GM19043 (cell line): ENCODE measurements around the gene MXD3.
A peak's percentile ranks its signal among the peaks of the same experiment; 100 is the strongest.
"Not testable (repeated sequence)": the region's sequence is repeated elsewhere in the genome, so short reads cannot be mapped to it uniquely, and the experiment has no call there.

Experiments
- ATAC-seq: cut with Tn5 transposase; IDR thresholded peaks from one replicate; pipeline ENCODE4 v1.9.1; 2021; ENCODE audit warnings: low read depth; ENCODE audit not compliant: unreplicated experiment

Gene MXD3, protein sequence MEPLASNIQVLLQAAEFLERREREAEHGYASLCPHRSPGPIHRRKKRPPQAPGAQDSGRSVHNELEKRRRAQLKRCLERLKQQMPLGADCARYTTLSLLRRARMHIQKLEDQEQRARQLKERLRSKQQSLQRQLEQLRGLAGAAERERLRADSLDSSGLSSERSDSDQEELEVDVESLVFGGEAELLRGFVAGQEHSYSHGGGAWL

DNA sequence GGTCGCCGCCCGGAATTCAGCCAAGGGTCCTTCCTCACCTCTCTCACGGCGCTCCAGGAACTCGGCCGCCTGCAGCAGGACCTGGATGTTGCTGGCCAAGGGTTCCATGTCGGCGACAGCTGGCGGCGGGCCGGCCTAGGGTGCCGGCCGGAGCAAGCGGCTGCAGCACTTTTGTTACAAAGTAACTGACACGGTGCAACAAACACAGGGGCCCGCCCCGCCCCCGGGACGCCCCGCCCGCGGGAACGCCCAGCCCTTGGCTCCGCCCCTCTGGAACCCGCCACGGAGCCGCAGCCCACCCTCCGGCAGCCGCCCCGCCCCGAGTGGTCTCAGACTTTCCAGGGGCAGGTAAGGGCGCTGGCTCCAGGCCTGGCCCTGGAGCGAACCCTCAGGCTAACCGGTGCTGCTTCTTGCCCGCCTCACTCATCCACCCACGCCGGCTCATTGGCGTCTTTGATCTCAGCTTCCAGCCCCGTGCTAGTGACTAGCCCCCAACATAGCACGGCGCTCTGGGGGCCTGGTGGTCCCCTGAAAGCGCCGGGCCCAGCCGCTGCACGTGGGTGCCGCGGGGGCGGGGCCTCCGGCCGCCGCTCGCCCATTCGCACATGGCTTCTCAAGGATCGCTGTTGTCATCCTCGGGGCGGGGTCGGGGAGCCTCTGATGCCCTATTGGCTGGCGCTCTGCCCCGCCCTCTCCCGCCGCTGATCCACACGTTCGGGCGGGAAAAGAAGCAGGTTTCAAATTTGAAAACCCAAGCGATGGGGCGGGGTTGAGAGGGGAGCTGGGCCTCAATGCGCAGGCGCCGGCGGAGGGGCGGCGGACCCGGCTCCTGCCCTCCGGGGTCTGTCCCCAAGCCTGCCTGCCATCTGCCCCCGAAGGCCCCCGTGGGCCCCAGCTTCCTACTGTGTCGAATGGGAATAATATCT, at the start of gene MXD3:
TSS of gene MXD3 (minus strand) at position 176 of the 926 bp plus-strand sequence. CDS start at position 108, 68 bp downstream.
- ATAC-seq = peak; percentile 68

DNA sequence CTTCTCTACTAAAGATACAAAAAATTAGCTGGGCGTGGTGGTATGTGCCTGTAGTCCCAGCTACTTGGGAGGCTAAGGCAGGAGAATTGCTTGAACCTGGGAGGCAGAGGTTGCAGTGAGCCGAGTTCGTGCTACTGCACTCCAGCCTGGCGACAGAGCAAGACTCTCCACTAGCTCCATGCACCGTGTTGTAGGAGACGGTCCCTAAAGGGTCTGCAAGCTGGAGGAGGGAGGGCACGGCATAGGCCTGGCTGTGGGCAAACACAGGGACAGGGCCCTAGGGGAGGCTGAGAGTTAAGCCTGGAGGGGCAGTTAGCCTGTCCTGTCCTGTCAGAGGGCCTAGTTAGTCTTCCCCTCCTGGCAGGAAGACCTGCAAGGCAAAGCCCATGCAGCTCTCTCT, 49.0 kb upstream of the MXD3 start:
- not testable (repeated sequence) for ATAC-seq

DNA sequence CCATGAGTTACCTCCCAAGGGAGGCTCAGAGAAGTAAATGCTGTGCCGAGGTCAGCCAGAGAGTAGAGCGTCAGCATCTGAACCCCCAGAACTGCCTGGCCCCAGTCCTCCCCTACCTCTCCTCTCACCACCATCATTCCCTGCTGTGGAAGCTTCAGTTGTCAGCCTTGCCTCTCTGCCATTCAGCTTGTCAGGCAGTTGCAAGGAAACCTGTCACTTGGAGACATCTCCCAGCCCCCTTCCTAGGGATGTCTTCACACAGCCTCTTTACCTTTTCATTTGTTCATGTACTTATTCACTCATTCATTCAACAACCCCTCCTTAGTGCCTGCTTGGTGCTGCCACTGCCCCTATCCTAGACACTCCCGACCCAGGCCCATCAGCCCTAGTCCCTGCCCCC, 48.2 kb upstream of the MXD3 start:
- no peak for ATAC-seq

DNA sequence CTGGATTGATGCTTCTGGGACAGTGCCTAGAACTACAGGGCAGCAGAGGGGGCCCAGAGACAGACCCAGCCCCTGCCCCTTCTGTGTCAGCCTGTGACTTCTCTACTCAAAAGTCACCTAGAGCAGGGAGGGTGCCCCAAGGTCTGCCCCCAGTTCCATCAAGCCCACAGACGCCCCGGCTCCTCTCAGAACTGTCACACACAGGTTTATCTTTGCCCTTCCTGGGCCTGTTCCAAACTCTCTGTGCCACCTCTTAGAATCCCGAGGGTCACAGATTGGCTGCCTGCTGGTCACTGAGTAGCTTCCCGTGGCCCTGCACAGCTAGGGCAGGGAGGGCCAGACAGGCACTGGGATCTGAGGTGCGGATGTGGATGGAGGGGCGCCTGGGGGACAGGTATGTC, 47.8 kb upstream of the MXD3 start:
- ATAC-seq = no peak

DNA sequence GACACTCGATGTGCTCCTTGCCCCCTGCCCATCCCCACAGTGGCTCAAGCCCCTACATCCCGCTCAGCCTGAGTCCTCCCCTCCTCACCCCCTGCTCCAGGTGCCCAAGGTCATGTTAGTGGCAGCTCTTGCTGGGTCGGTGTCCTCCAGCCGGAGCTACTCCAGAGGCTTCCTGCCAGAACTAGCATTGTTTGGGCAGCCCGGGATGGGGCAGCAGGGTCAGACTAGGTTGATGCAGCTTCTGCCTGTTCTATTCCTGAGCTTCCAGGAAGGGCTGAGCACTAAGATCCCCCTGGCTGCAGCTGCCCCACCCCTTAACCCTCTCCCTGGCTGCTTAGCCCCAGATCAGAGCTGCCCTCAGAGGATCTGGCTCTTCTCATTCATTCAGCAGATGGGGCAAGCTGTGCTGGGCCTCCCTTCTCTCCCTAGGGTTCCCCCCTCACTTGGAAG, 46.7 kb upstream of the MXD3 start:
- ATAC-seq = no peak

DNA sequence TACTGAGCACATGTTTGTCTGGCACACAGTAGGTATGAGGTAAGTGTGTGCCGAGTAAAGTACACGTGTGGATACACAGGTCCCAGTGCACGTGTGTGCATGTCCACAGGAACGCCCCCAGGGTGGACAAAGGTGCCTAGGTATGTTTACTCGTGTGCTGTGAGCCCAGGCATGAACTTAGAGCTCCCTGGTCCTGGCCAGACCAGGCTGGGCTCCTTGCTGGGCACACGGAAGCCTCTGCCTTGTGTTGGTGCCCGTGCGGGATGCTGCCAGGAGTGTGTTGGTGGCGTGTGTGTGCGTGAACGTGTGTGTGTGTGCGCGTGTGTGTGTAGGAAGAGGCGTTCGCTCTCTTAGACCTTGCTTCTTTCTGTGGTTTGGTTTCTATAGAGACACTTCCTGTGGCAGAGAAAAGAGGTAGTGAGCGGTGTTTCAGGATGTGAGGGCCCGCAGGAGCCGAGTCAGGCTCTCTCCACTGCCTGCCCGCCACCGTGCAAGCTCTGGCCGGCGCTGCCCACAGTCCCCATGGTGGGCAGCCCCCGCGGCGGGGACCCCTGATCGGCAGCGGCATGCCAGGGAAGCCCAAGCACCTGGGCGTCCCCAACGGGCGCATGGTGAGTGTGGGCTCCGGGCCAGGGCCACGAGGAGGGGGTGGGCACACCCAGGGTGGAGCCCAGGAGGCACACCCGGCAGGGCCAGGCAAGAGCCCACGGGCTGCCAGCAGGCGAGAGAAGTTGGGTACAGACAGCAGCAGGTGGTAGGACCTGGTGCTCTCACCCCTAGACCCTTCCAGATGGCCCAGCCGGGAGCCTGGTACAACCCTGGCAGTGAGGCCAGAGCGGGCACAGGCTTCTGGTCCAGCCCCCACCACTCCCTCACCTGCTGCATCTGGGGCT, 46.0 kb upstream of the MXD3 start, which contains the start of gene RGS14:
TSS of gene RGS14 (plus strand) at position 466 of the 893 bp plus-strand sequence. CDS start at position 567, 101 bp downstream.
- peak; percentile 93 for ATAC-seq

DNA sequence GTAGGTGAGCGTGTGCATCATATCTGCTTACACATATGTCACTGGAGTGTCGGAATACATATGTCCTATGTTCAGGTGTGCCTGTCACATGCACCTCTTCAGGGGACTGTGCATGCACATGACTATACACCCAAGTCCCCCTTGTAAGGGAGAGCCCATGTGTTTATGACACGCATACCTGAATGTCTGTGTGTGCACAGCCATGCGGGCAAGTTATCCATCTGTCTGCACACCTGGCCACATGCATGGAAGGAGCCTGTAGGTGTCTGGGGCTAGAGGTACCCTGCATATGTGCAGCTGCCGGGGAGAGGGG, 45.4 kb upstream of the MXD3 start:
- ATAC-seq = peak; percentile 4

DNA sequence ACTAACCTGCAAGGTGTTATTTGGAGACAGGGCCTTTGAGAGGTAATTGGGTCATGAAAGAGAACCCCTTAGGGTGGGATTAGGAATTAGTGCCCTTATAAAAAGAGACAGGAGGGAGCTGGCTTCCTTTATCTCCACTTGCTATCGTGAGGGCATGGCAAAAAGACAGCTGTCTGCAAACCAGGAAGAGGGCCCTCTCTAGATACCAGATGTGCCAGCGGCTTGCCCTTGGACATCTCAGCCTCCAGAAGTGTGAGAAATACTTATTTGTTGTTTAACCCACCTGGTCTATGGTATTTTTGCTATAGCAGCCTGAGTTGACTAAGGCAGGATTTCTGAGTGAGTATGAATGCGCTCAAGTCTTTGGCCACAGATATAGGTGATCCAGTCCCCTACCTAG, 45.0 kb upstream of the MXD3 start:
- no peak for ATAC-seq

DNA sequence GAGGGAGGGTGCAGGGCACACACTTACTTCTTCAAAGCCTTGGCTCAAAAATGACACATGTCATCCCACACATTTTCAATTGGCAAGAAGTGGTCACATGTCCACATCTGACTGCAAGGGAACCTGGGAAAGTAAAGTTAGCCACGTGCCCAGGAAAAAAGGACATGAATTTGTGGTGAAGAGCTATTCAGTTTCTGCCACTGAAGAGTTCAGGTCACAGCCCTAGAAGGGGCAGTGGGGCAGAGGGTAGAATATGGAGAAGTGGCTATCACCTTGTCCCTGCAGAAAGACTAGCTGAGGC, 44.1 kb upstream of the MXD3 start:
- no peak for ATAC-seq

DNA sequence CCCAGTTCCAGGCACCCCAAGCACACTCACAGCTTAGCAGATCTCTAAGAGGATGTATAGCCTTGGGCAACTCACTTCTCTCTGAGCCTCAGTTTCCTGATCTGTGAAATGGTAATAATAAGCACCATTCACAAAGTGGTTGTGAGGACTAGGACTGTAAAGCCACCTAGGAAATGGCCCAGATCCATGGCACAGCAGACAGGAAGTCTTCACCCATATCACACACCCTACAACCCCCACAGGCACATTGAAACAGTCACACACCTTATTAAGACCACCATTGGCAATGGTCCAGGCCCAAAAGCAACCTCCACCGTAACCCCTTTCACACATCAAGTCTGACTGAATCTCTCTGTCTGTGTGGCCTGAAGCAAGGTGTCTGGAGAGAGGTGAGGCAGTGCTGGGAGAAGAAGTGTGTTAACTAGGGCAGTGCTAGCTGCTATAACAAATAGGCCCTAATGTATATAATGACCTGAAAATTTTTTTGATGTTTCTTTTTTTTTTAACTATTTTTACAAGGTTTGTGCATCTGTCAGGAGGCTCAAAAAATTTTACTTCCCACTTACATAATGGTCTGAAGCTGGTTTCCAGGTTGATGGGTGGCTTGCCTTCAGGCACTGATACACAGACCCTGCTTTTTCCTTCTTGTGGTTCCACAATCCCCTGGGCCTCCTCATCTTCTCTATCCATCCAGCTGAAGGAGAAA, 43.6 kb upstream of the MXD3 start:
- ATAC-seq = no peak

DNA sequence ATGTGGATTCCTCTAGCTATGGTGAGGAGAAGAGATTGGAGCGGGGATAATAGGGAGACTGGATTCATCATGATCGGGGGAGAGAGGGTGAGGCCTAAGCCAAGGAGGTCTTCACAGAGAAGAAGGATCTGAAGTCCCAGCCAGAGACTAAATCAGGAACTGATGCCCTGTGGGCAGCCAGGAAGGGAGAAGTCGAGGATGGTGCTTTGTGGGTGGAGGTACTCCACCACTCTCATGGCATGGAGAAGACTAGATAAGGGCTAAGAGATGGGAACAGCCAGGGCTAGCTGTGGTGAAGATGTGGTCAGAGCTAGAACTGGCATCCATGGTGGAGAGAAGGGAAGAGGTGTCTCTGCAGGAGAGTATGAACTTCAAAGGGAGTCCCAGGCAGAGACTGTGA, 43.0 kb upstream of the MXD3 start:
- ATAC-seq = no peak

DNA sequence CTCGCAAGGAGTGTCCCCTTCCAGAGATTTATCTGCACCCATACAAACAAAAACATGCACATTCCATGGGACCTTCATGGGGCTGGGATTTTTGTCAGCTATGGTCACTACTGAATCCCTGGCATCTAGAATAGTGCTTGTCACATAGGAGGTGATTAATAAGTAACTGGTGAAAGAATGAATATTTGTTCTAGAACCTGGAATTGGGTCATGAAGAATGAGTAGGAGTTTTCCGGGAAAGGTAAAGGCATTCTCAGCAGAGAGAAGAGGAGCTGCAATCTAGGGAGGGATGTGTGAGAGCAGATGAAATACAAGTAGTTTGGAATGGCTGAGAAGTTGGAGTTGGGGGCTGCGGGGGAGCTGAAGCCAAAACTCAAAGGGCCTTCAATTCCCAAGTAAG, 42.6 kb upstream of the MXD3 start:
- no peak for ATAC-seq

DNA sequence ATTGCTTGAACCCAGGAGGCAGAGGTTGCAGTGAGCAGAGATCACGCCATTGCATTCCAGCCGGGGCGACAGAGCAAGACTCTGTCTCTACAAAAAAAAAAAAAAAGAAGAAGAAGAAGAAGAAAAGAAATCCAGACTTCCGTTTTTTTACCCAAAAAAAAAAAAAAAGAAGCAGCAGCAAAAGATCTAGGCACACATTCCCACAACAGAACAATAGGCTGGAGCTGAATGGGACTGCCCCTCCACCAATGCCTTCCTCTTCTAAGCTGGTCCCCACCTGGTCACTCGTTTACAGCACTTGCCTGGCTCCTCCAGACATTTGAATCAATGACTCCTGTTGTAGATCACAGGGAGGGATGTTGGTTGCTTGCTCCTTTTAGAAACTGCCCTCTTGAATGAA, 41.4 kb upstream of the MXD3 start:
- no peak for ATAC-seq

DNA sequence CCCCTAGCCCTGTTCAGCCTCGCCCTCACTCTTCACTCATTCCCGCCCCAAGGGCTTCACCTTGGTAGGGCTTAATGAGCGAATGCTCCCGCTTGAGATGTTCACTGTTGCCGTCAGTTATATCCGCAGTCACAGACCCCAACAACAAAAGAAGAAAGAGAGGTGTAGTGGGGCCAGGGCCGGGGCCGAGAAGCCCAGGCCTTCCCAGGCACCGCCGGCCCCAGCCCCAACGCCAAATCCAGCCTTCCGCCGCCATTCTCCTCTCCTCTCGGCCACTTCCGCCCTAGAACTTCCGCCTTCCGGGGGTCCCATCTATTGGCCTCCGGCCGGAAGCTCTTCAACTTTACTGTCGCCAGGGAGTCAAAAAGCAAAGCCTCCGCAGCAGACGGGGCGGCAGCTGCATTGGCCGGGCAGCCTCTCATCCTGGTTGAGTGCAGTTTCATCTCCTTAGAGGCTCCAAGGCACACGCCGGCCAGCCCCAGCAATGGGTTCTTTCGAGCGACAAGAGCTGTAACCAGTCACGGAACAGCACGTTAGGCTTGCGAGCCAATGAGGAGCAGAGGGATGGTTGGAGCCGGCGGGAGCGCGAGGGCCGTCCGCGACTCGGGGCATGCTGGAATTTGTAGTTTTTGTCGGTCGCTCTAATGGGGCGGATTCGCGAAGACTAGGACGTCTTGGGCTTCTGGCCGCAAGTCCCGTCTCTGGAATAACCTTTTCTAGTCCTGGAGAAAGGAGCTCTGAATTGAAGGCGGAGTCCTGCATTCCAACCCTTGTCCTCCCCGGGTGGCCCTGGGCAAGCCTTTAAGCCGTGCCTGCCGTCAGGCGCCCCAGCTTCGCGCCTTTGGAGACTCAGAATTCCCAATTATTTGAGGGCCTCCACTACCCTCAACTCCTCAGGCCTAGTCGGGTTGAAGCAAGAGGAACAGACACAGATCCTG, 40.0 kb upstream of the MXD3 start, which contains the start of gene LMAN2:
TSS of gene LMAN2 (minus strand) at position 277 of the 938 bp plus-strand sequence. CDS start at position 256, 21 bp downstream.
- ATAC-seq = peak; percentile 96

DNA sequence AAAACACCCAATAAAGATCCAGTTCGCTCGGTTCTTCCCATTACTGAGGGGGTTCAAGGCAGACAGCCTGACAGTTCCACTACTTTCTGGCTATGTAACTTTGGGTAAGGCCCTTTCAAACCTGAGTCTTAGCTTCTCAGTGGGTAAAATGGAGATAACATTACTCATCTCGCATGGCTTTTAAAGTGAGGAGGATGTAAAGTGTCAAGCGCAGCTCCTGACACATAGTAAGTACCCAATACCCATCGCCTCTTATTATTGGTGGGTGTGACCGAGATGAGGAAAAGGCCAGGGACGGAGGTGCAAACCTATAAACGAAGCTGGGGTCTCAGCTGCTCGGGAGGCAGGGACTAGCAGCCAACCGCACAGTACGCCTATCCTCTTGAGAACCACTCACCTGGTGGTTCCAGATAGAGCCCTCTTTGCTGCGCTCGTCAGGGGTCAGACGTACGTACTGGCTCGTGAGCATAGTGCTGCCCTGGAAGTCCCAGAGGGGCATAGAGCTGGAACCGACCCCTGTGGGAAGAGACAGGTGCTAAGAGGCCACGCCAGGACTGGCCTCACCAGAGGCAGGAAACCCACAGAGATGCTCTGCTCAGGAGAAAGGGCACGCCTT, 39.2 kb upstream of the MXD3 start:
- ATAC-seq = no peak

DNA sequence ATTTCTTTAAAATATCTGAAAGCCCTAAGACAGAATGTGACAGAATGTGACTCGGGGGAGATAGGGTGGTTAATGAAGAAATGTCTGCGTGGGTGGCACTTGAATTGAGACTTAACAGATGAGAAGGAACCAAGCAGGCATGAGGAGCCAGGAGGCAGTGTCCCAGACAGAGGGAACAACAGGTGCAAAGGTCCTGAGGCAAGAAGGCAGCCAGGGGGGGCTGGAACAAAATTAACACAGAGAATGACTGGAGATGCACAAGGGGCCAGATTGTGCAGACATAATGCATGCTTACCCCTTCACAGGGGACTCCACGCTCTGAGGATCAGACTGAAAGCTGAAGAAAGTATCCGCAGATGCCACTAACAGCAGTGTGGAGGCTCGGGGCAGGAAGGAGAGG, 38.1 kb upstream of the MXD3 start:
- no peak for ATAC-seq

DNA sequence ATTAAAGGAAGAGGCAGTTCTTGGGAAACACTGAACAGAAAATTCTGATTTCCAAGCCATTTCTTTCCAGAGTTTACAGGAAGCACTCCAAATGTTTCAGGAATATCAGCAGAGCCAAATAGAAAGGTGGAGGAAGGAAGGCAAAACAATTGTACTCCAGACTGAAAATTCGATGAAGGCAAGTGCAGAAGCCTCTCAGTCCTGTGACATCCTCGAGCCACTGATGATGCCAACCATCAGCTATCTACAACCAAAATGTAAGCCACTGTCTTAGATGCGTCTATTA, 37.6 kb upstream of the MXD3 start:
- no peak for ATAC-seq

DNA sequence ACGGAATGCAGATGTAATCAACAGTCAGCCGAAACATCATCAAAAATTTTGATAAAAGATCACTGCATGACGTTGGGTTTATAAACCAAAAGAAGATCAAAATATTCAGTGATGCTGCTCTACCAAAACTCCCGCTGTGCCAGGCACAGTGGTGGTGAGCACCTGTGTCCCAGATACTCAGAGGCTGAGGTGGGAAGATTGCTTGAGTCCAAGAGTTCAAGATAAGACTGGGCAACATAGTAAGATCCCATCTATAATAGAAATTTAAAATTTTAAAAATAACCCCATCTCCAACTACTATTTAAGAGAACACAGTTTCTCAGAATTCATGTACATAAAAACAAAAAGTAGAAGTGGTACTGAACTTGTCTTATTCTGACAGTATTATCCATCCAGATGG, 36.0 kb upstream of the MXD3 start:
- no peak for ATAC-seq

DNA sequence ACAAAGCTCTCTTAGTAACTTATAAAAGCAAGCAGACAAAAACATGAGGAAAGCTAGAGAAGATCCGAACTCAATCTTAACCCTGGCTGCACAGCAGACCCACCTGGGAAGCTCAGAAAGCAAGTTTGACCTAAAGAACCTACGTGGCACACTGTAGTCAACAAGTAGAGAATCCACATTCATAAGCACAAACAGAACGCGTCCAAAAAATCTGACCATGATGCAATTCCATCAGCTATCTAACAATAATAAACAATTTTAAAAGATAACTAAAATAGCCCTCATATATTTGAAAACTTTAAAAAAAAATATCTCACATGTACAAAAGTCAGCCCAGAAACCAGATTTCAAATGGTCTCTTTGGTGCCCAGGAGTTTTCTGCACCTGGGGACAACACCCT, 35.1 kb upstream of the MXD3 start:
- no peak for ATAC-seq
